KMS-11 (cell line): ENCODE data around the gene TEX44.

ENCODE experiments used
- H2AFZ ChIP-seq: fragments of 200-600 bp; sonication (generic); 2 replicates; pipeline ENCODE4 v1.6.1; 2016; ENCODE audit warnings: antibody characterized with exemption, mixed run types, low read depth
- H3K27ac ChIP-seq: fragments of 200-600 bp; sonication (generic); 2 replicates; pipeline ENCODE4 v1.6.1; 2016; ENCODE audit warnings: mild to moderate bottlenecking, mixed run types
- H3K27me3 ChIP-seq: fragments of 200-600 bp; sonication (generic); 2 replicates; pipeline ENCODE4 v1.6.1; 2017; ENCODE audit warnings: mild to moderate bottlenecking, low read depth, mixed run types, moderate library complexity; ENCODE audit not compliant: insufficient read depth
- H3K36me3 ChIP-seq: fragments of 200-600 bp; sonication (generic); 2 replicates; pipeline ENCODE4 v1.6.1; 2017; ENCODE audit warnings: mild to moderate bottlenecking, mixed run types; ENCODE audit not compliant: insufficient read depth
- H3K4me1 ChIP-seq: fragments of 200-600 bp; sonication (generic); 2 replicates; pipeline ENCODE4 v1.6.1; 2016; ENCODE audit warnings: mild to moderate bottlenecking, low read depth, mixed run types; ENCODE audit not compliant: poor library complexity, severe bottlenecking
- H3K4me2 ChIP-seq: fragments of 200-600 bp; sonication (generic); 2 replicates; pipeline ENCODE4 v1.7.0; 2016; ENCODE audit warnings: mild to moderate bottlenecking, mixed run types
- H3K4me3 ChIP-seq: fragments of 200-600 bp; sonication (generic); IDR thresholded peaks from 2 replicates; pipeline ENCODE4 v1.6.1; 2017; ENCODE audit warnings: low read depth, low read length, mixed read lengths; ENCODE audit not compliant: insufficient read depth
- H3K79me2 ChIP-seq: fragments of 200-600 bp; sonication (generic); 2 replicates; pipeline ENCODE4 v1.6.1; 2016; ENCODE audit warnings: low read depth, mixed run types; ENCODE audit not compliant: insufficient read depth
- H3K9ac ChIP-seq: fragments of 200-600 bp; sonication (generic); 2 replicates; pipeline ENCODE4 v1.6.1; 2016; ENCODE audit warnings: mild to moderate bottlenecking, mixed run types
- H4K20me1 ChIP-seq: fragments of 200-600 bp; sonication (generic); 2 replicates; pipeline ENCODE4 v1.6.1; 2016; ENCODE audit warnings: mild to moderate bottlenecking, mixed run types; ENCODE audit not compliant: insufficient read depth
- CTCF ChIP-seq: fragments of 200-600 bp; sonication (generic); conservative IDR thresholded peaks from 2 replicates; pipeline ENCODE4 v1.6.1; 2017; ENCODE audit warnings: low read depth, mild to moderate bottlenecking, antibody characterized with exemption, low read length, moderate library complexity, mixed read lengths

TEX44 gene

GRCh38 chr2:231606941-231607340 lies 14.3 kb downstream of the TEX44 start:
- Histone ChIP-seq H2AFZ (no peak overlapping the region), H3K27me3 (no peaks in the 10 kb centered on the region), H3K36me3 (no peaks in the 10 kb centered on the region), H3K4me3 (no peak overlapping the region), H3K4me1 (peaks cover 31% of the 10 kb centered on the region), H4K20me1 (no peaks in the 10 kb centered on the region), H3K79me2 (no peaks in the 10 kb centered on the region), H3K9ac (no peak overlapping the region), H3K4me2 (no peak overlapping the region), H3K27ac (no peak overlapping the region)
- no peak for TF ChIP-seq CTCF

DNA sequence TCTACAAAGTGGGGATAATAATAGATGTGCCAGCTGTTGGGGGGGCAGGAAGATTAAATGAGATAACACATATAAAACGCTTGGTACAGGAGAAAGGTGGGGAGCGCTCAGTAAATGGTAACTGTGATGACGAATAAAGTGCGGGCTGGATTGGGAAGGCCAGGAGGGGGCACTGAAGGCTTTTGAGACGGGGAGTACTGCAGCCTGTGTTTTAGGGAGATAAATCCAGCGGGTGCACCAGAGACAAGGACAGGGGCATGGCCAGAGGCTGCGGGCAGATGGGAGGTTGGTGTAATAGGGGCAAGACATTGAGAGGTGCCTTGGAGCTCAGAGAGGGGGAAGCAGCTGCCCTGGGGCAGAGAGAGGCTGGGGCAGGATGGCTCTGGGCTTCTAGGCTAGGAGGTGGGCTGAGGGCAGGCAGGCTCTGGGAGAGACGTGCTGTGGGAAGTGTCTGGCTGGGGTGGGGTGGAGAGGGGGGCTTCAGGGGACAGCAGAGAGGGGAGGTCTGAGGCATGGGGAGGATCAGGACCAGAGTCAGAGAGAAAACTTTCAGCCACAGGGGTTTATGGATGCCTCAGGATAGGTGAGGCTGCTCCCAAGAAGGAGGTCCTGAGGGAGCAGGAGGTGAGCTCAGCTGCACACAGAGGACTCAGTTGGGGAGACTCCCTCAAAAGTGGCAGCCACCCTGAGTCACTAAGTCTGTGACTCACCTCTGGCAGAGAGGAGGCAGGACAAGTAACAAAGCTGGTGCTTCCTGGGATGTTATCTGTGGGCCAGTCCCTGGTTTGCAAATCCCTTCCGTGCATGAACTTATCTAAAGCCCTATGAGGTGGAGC lies 18.8 kb downstream of the TEX44 start:
- Histone ChIP-seq H3K27me3 (no peaks in the 10 kb centered on the region), H3K9ac (no peak overlapping the region; the same call in 1 of the 2 replicates), H3K79me2 (no peaks in the 10 kb centered on the region), H3K4me1 (peaks cover 24% of the 10 kb centered on the region), H4K20me1 (no peaks in the 10 kb centered on the region), H3K36me3 (no peaks in the 10 kb centered on the region), H3K27ac (no peak overlapping the region), H3K4me3 (no peak overlapping the region), H2AFZ (peak overlapping the region; percentile 77; the same call in 1 of the 2 replicates), H3K4me2 (no peak overlapping the region)
- TF ChIP-seq CTCF = 0 out of 2 replicates have a peak, but pooled peaks have one; percentile 25

DNA sequence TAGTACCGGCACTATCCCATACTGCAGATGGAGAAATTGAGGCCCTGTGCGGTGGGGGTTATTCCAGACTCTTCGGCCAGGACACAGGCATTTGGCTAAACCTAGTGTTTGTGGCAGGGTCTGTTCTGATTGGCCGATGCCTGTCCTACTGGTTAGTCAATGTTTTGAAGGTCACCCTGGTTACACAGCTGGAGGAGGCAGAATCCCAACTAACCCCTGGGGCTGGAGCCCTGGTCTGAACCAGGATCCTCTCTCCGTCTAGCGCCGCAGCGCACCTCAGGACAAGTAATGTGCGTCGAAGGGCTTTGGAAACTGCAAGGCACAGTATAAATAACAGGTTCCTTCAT lies 19.4 kb downstream of the TEX44 start:
- H3K36me3 ChIP-seq = no peaks in the 10 kb centered on the region
- TF ChIP-seq CTCF = no peak
- H3K4me1 ChIP-seq = peaks cover 24% of the 10 kb centered on the region
- H3K27ac ChIP-seq = peak overlapping the region; percentile 99
- H3K79me2 ChIP-seq = no peaks in the 10 kb centered on the region
- H3K27me3 ChIP-seq = no peaks in the 10 kb centered on the region
- H3K4me2 ChIP-seq = peak overlapping the region; percentile 99; the same call in 1 of the 2 replicates
- H3K4me3 ChIP-seq = no peak overlapping the region
- peak overlapping the region; percentile 77; the same call in 1 of the 2 replicates for H2AFZ ChIP-seq
- H3K9ac ChIP-seq = peak overlapping the region; percentile 31; the same call in 1 of the 2 replicates
- no peaks in the 10 kb centered on the region for H4K20me1 ChIP-seq

DNA sequence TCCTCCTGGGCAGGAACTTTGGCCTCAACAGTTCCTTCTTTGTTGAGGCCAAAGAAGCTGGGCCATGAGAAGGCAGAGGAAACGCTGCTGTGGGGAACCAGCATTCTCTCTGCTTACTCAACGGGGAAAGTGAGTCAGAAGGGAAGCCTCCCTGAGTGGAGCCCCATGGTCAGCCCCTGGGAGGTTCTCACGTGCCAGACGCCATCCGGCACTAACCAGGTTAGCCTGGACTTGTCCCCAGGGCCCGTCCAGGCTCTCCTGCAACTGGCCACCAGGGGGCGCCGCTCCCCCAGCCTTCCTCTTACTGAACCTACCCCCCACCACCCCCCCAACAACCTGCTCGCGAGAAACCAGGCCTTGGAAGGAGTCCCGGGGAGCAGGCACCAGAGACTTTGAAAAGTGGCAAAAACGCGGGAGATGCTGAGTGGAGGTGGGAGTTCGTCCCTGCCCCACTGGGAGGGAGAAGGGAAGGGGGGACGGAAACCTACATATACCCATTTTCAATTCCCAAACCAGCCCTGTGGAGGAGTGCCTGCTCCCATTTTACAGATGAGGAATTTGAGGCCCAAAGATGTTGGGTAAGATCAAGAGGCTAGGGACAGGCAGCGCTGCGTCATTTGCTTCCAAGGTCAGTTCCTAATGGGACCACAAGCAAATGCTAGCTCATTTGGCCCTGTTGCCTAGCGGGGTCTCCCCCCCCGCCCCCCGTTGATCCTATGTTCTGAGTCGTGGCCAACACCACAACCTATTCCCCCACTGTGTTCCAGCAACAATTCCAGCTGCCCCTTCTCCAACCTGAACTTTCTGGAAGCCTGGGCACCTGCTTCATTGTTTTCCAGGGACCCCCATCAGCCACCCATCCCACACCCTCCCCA lies 20.0 kb downstream of the TEX44 start:
- Histone ChIP-seq H3K4me1 (peaks cover 24% of the 10 kb centered on the region), H2AFZ (peak overlapping the region; percentile 77; the same call in 1 of the 2 replicates), H3K9ac (peak overlapping the region; percentile 84), H3K27me3 (no peaks in the 10 kb centered on the region), H3K27ac (peak overlapping the region; percentile 99), H4K20me1 (no peaks in the 10 kb centered on the region), H3K4me3 (no peak overlapping the region), H3K79me2 (no peaks in the 10 kb centered on the region), H3K36me3 (no peaks in the 10 kb centered on the region), H3K4me2 (peak overlapping the region; percentile 99)
- peak; percentile 96 for TF ChIP-seq CTCF
